Fibroblast of gingiva (primary cell): Measurements from ENCODE around the gene PPP2R5C.
A peak's percentile ranks its signal among the peaks of the same experiment; 100 is the strongest.

Experiments
- DNase-seq: peaks from one replicate; pipeline ENCODE4 v3.0.0-alpha.2; 2011; ENCODE audit warnings: low read depth

PPP2R5C gene

GRCh38 chr14:101755591-101756324, 5.8 kb upstream of the PPP2R5C start:
- no peak for DNase-seq

GRCh38 chr14:101757064-101757838, 4.3 kb upstream of the PPP2R5C start:
- no peak for DNase-seq

GRCh38 chr14:101757839-101758211, 3.7 kb upstream of the PPP2R5C start:
- no peak for DNase-seq

- DNase-seq, result no peak
These were observed 2.5 kb upstream of the PPP2R5C start for GRCh38 chr14:101758913-101759593.

GRCh38 chr14:101760138-101761011, 1.1 kb upstream of the PPP2R5C start:
- DNase-seq, result peak; percentile 99

GRCh38 chr14:101761881-101762529, 496 bp downstream of the PPP2R5C start:
- DNase-seq, result no peak

- no peak for DNase-seq
These were observed 1.1 kb downstream of the PPP2R5C start for GRCh38 chr14:101762530-101763101.

GRCh38 chr14:101763941-101764709, 2.6 kb downstream of the PPP2R5C start:
- DNase-seq, result no peak

GRCh38 chr14:101767618-101768362, 6.3 kb downstream of the PPP2R5C start:
- no peak for DNase-seq

GRCh38 chr14:101770183-101770582, 8.7 kb downstream of the PPP2R5C start:
- DNase-seq, result no peak

GRCh38 chr14:101772770-101773169, 11.3 kb downstream of the PPP2R5C start:
- DNase-seq, result no peak

GRCh38 chr14:101773378-101773777, 11.9 kb downstream of the PPP2R5C start:
- no peak for DNase-seq

GRCh38 chr14:101774006-101774795, 12.7 kb downstream of the PPP2R5C start:
- no peak for DNase-seq

GRCh38 chr14:101774814-101775213, 13.3 kb downstream of the PPP2R5C start:
- DNase-seq, result no peak

GRCh38 chr14:101775826-101776225, 14.3 kb downstream of the PPP2R5C start:
- DNase-seq, result no peak

- no peak for DNase-seq
These were observed 14.8 kb downstream of the PPP2R5C start for GRCh38 chr14:101776344-101776743.

- DNase-seq, result no peak
These were observed 18.9 kb downstream of the PPP2R5C start for GRCh38 chr14:101780390-101780789.

GRCh38 chr14:101780887-101781239, 19.4 kb downstream of the PPP2R5C start:
- DNase-seq, result no peak
